HepG2 (cell line): Measurements from ENCODE around the gene IFT88.
A peak's percentile ranks its signal among the peaks of the same experiment; 100 is the strongest.

Experiments
- CTCF ChIP-seq: sonication (generic); formaldehyde crosslinking; IDR thresholded peaks from 2 replicates; pipeline ENCODE4 v1.5.0; 2020; ENCODE audit warnings: mild to moderate bottlenecking, missing genetic modification reagents, moderate library complexity
- HNRNPUL1 ChIP-seq: fragments of 200-400 bp; formaldehyde crosslinking; IDR thresholded peaks from 2 replicates; pipeline ENCODE4 v1.6.1; 2017; ENCODE audit warnings: low read depth, mild to moderate bottlenecking, low read length, moderate library complexity

- TF ChIP-seq CTCF (CRISPR knock-in tag) (0 out of 2 replicates have a peak, but pooled peaks have one; percentile 27), HNRNPUL1 (no peak)
These were observed 16.2 kb upstream of the IFT88 start for GRCh38 chr13:20550799-20551198.
